ENCODE results near the gene NHS.

Gene NHS

GRCh38 chrX:17456526-17456925, 81.5 kb downstream of the NHS start:
- DNase-seq: peak; percentile 0

GRCh38 chrX:17459008-17459611, 84.1 kb downstream of the NHS start:
- DNase-seq: peak; percentile 20

GRCh38 chrX:17459661-17460060, 84.7 kb downstream of the NHS start:
- DNase-seq: no peak

- DNase-seq: no peak
Measured at GRCh38 chrX:17462881-17463280, 87.9 kb downstream of the NHS start.

- DNase-seq: no peak
Measured at GRCh38 chrX:17464194-17464593, 89.2 kb downstream of the NHS start.

- DNase-seq: no peak
Measured at GRCh38 chrX:17465201-17465600, 90.2 kb downstream of the NHS start.

GRCh38 chrX:17465802-17466201, 90.8 kb downstream of the NHS start:
- DNase-seq: no peak

GRCh38 chrX:17470136-17470535, 95.1 kb downstream of the NHS start:
- DNase-seq: no peak

- no peak for DNase-seq
Measured at GRCh38 chrX:17471121-17471520, 96.1 kb downstream of the NHS start.

- DNase-seq: no peak
Measured at GRCh38 chrX:17471861-17472260, 96.9 kb downstream of the NHS start.

GRCh38 chrX:17472424-17472823, 97.4 kb downstream of the NHS start:
- DNase-seq: no peak

GRCh38 chrX:17473021-17473420, 98.0 kb downstream of the NHS start:
- no peak for DNase-seq

GRCh38 chrX:17474892-17475291, 99.9 kb downstream of the NHS start:
- no peak for DNase-seq

GRCh38 chrX:17475449-17476217, 100.6 kb downstream of the NHS start:
- no peak for DNase-seq

- no peak for DNase-seq
Measured at GRCh38 chrX:17476411-17476810, 101.4 kb downstream of the NHS start.

- DNase-seq: no peak
Measured at GRCh38 chrX:17481086-17481485, 106.1 kb downstream of the NHS start.

- DNase-seq: no peak
Measured at GRCh38 chrX:17484592-17484991, 109.6 kb downstream of the NHS start.

GRCh38 chrX:17485391-17485790, 110.4 kb downstream of the NHS start:
- no peak for DNase-seq

GRCh38 chrX:17488036-17488435, 113.0 kb downstream of the NHS start:
- DNase-seq: no peak

- DNase-seq: no peak
Measured at GRCh38 chrX:17494216-17494615, 119.2 kb downstream of the NHS start.

- DNase-seq: no peak
Measured at GRCh38 chrX:17495052-17495451, 120.1 kb downstream of the NHS start.

GRCh38 chrX:17496407-17496806, 121.4 kb downstream of the NHS start:
- no peak for DNase-seq

- no peak for DNase-seq
Measured at GRCh38 chrX:17497193-17497592, 122.2 kb downstream of the NHS start.

- DNase-seq: no peak
Measured at GRCh38 chrX:17499512-17499911, 124.5 kb downstream of the NHS start.

GRCh38 chrX:17500145-17500579, 125.2 kb downstream of the NHS start:
- DNase-seq: no peak
